ENCODE data around the gene FLOT2.

- TF ChIP-seq REST (IDR thresholded peaks at IDR 0.05; ENCODE audit: low read depth) (no peak), CTCF (IDR thresholded peaks at IDR 0.05 in 2 of 3, conservative IDR thresholded peaks at IDR 0.05 in 1 of 3; ENCODE audit: borderline replicate concordance in 1 of 3, insufficient read depth in 1 of 3, low read depth in 2 of 3, low read length in 2 of 3) (no peak), EZH2 (IDR thresholded peaks at IDR 0.05) (no peak), MAX (IDR thresholded peaks at IDR 0.05) (no peak), CEBPB (IDR thresholded peaks at IDR 0.05; ENCODE audit: low read depth) (no peak), FOSL1 (IDR thresholded peaks at IDR 0.05; ENCODE audit: low read depth) (no peak), JUND (IDR thresholded peaks at IDR 0.05) (no peak), SIN3A (IDR thresholded peaks at IDR 0.05; ENCODE audit: low read depth) (no peak), ZFX (IDR thresholded peaks at IDR 0.05) (no peak), POLR2A (IDR thresholded peaks at IDR 0.05; ENCODE audit: borderline replicate concordance, extremely low read depth, insufficient read depth, insufficient read length) (no peak), SRF (IDR thresholded peaks at IDR 0.05; ENCODE audit: low read depth) (no peak), ELF1 (IDR thresholded peaks at IDR 0.05; ENCODE audit: borderline replicate concordance, low read depth) (no peak)
These were observed 14.0 kb upstream of the FLOT2 start for GRCh38 chr17:28911411-28912045.

Data from HCT116 (cell line).